GM15510 (cell line): Measurements from ENCODE around the gene ARSB.

ENCODE experiments used
- POLR2A ChIP-seq: IDR thresholded peaks from 3 replicates; pipeline ENCODE4 v1.6.1; 2011; ENCODE audit warnings: borderline replicate concordance; ENCODE audit not compliant: insufficient read length; ENCODE audit errors: extremely low read depth

ARSB gene

DNA sequence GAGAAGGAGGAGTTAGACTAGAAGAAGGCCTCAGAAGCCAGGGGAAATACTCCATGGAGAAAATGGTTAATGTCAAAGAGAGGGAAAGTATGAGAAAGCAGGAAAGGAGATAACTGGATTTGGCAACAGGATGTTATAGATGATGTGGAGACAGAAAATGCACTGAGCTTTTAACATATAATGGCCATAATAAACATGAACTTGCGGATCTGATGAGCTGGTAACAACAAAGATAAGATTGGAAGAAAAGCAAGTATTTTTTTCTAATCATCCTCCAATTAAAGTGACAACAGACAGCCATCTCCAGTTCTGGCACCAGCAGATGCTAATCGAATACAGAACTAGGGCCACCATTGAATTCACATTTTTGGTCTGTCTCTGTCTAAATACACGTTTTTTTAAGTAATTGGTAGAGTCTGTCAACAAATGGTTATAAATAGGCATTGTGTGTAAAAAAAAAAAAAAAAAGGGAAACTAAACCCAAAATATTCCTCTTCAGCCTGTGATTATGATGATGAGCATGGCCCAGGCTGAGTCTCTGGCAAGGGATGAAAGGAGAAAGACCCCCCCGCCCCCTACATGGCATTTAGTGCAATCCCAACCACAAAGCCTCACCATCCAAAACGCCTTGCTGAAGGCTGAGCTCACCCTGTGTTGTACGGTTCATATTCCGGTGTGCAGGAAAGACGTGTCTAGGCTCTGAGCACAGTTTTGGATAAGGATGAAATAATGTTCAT lies 187.0 kb downstream of the ARSB start:
- no peak for TF ChIP-seq POLR2A

DNA sequence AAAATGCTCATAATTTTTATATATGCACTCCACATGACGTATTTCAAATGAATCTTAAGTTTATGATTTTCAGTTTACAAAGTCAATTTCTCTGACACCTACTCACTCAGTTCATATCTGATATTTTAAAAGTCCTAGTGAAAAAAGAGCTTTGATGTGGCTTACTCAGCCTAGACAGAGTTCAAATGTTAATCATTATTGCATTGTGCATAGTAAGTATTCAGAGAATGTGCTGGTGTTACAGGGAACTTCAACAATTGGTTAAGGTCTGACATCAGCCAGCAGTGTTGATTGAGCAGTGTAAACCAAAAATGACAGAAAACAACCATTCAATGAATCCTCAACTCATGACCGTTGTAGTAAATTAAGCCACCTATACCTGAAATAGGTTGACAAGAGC lies 189.4 kb downstream of the ARSB start:
- no peak for TF ChIP-seq POLR2A

DNA sequence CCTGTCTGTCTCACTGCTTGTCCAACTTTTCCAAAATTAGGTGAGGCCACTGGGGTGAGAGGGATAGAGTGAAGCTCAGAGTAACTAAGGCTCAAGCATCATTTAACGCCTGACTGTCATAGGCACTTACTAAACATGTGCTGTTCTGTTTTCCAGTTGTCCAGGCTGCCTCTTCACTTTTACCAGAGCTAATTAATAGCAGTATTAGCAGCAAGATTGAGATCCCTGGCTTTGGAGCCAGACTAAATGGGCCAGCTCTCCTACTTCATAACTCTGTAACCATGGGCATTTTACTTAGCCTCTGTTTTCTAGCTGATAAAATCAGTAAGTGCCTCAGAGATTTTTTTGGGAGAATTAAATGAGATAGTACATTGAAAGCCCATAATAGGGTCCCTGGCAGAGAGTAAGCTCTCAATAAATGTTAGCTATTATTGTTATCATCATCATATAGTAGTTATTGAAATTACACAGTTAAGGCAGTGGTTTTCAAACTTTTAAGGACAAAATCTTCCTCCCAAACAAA lies 190.4 kb downstream of the ARSB start:
- no peak for TF ChIP-seq POLR2A

DNA sequence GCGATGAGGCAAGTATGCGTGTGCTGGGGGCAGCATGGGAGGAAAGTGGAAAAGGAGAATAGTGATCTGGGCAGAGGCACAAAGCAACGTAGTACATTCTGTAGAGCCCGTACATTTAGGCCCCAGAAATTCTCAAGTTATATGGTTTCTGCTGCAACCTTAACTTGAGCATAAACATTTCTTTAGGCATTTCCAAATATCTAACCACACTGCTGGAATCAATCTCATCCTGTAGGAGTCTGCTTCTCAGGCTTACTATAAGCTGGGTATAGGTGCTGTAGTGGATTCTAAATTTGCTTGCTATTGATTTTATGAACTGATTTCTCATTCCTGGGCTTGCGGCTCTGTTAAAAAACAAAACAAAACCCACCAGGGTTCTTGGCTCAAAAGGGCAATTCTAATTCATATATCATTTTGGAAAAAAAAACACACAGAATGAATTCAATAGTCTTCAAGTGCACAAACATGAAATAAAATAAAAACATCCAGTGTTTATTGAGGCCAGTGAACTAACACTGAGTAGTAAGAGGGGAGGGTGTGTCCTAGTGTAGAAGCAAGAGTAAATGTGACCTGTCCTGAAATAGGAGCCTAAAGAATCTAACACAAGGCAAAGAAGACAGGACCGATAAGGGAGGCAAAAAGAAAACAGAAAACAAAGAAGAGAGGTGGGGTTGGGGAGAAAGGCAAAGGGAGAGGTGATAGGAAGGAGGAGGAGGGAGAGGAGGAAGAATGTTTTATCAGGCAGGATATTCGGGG lies 191.0 kb downstream of the ARSB start:
- no peak for TF ChIP-seq POLR2A

DNA sequence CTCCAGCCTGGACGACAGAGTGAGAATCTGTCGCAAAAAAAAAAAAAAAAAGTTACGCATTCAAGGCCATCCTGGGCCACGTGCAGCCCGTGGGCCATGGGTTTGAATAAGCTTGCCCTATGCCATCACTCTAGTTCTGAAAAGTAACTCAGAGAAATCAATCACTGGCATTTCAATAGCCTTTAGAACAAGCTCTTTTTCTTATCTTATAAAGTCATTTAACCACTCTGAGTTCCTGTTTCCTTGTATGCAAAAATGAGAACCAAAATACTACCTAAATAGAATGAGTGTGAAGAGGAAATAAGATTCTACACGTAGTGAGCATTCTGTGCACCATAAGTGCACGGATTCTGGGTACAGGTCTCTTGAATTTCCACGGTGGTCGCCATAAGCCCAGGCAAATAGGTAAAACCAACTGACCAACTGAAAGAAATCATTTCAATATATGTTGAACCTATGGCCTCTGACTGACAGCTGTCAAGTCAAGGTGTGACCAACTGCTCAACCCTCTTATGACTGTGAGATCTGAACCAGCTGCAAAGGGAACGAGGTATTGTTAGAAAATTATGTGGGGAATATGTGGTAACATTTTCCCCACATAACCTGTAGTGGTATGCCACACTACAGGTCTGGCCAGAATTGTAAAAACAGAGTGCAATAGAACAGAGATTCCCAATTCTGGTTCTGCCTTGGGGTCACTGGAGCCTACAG lies 192.6 kb downstream of the ARSB start:
- TF ChIP-seq POLR2A, result no peak

DNA sequence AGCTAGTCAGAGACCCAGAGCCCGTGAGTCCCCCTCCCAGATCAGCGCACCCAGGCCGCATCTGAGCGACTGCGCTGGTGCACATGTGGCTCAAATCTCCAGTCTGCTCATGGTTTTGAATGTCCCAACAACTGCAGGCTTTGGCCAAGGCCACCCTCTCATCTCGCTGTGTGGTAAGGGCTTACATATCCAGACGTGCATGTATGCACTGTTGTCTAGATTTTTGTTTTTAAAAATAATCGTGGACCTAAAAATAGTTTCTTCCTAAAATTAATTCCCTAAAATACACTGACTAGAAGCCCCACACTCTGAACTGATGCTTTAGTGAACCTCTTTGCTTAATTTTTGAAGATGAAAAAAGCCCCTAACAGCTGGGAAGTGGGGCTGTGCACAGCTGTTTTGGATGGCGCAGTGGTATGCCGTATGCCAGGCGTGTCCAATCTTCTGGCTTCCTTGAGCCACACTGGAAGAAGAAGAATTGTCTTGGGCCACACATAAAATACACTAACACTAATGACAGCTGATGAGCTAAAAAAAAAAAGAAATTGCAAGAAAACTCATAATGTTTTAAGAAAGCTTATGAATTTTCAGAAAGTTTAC lies 193.5 kb downstream of the ARSB start:
- no peak for TF ChIP-seq POLR2A

DNA sequence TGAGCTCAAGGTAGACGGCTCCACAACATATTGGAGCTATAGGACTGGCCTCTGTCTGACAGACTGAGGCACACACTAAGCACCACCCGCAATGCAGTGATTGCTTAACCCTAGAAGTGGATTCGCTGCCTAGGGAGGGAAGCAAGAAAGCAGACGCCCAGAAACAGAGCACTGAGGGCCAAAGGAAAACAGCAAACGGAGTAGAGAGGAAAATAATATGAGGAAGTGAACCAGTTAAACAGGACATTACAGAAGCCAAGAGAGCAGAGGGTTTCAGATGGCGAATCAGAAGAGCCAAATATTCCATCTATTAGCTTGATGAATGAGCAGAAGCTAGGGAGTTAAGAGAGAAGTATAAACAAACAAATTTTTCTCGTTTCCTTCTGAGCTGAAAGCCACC lies 197.3 kb downstream of the ARSB start:
- TF ChIP-seq POLR2A, result no peak

DNA sequence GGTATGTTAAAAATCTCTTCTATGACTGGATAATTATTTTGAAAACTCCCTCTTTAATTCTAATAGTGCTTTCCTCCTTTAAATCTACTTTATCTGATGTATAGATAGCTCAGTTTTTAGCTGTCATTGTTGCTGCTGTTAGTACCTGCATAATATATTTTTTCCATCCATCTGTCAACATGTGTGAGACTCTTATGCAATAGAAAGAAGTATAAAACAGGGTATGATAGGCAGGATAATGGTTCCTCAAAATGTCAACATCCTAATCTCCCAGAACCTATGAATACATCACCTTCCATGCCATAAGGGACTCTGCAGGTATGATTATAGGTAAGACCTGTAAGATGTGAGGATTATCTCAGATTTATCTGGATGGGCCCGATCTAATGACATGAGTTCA lies 199.7 kb downstream of the ARSB start:
- no peak for TF ChIP-seq POLR2A

DNA sequence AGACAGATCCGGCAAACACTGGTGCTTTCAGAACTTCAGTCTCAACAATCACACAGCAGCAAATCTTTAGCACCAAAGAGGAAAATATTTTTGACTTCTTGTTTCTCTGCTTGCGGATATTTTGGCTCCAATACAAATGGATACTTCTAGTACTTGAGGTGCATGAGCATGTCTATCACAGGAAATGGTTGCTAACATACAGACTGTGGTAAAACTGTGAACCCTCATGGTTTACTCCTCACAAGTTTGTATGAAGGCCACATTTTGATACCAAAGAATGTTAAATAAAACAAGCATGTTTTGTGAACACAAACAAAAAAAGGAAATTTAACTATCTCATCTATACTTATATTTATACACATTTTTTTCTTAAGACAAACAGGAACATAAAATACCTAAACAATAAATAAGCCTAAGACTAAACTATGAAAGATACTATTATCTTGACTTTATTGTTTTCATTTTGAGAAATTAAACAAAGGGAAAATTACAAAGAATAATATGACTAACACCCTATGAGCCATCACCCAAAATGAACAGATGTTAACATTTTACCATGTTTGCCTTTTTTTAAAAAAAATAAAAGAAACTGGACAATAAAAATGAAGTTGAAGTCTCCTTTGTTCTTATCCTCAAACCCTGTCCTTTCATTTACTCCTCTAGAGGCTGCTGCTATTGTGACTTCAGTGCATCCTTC lies 201.5 kb downstream of the ARSB start:
- TF ChIP-seq POLR2A, result no peak

DNA sequence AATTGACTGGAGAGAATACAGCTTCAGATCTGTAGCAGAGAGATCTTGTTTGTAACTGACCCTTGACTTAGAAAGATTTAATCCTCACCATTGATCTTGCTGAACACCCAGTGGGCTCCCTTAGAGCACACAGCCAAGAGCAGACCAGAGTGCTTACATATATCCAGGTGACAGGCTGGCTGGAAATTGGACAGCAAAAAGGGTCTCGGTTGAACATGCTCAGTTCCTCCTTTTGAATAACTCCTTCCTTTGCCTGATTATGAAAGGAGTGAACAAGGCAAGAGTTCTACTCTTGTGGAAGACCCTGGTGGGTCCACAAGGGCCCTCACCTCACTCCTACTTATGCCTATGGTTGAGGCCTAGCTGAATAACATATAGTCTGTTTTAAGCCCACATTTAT lies 202.4 kb downstream of the ARSB start:
- no peak for TF ChIP-seq POLR2A

DNA sequence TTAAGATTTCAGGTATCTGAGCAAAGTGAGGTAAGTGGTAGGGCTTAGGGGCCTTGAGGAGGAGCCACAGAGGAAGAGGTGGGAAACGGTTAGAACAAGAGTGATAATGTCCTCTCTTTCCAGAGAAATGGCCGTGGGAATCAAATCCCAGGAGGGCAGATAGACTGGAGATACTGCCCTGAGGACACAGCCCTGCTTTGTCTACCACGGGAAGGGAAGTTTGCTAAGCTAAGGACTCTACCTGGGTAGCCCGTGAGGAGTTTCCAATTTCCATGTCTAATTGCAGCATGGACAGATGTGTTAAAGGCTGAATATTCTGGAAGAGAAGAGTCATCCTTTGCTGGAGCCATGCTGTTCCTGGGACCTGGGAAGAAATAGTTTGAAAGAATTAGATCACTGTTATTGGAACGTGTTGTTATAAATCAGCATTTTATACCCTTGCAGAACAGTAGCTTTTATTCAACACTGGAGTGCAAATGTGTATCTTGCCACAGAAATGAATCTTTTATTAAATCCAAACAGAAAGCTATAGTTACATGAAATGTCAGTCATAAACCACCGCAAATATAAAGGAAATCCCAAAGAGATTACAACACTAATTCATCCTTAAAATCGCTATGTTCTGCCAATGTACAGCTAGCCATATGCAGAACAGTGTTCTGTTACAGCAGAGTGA lies 203.4 kb downstream of the ARSB start:
- no peak for TF ChIP-seq POLR2A

DNA sequence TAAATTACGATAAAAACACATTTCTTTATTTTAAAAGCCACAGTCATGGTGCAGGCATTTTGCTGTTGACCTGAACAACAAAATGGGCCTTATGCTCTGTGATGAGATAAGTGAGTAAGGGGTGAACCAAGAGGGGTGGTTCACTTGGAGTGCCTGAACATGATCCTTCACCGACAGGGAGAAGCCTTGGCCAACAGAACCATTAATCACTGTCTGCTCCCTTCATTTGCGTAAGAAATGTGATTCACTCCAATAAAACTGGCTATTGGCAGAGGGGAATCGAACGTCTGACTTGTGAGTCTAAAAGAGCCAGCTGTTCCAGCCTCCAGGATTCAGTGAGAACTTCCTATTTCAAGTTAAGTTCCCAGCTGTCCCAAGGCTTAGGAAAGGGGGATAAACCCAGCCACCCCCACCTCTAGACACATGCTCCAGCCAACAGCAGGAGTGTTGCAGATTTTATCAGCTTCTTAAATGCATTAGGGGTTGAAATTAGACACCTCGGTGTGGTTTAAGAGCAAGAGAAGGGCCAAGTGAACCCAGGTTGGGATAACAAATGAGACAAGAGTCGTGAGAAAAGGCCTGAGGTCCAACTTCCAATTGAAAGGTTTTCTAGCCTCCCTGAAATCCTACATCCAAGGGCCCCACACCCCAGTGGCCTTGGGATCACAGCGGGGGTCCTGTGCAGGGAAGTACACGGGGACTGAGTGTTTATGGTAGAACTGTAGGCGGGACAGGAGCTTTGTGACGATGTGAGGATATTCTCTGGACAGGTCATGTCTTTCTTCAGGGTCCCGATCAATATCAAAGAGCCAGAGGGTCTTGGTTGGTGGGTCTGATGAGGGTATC lies 205.1 kb downstream of the ARSB start:
- TF ChIP-seq POLR2A, result no peak

DNA sequence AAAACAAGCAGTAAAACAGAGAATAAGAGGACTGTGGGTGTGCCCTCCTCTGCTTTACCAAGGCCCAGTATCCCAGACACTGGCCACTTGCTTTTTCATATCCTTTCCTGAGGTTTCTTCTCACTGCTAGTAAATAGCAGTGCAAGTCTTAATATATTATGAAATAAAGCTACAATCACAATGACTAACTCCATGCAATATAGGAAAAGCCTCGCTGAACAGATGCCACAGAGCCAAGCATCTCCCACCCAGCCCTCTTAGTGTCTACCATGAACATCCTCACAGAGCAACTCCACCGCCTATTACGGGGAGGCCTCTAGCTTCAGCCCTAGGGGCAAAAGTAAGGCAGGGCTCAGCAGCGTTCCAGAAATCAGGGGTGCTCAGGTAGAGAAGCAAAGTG lies 205.8 kb downstream of the ARSB start:
- no peak for TF ChIP-seq POLR2A
